CD4-positive, alpha-beta T cell treated with Interleukin-12 subunit alpha and Interleukin-12 subunit beta, for 1 hour (primary cell): ENCODE results near the gene SDK1.
A peak's percentile ranks its signal among the peaks of the same experiment; 100 is the strongest.

Experiments
- DNase-seq: peaks from one replicate; pipeline ENCODE4 v3.0.0-alpha.2; 2020

SDK1 gene

DNA sequence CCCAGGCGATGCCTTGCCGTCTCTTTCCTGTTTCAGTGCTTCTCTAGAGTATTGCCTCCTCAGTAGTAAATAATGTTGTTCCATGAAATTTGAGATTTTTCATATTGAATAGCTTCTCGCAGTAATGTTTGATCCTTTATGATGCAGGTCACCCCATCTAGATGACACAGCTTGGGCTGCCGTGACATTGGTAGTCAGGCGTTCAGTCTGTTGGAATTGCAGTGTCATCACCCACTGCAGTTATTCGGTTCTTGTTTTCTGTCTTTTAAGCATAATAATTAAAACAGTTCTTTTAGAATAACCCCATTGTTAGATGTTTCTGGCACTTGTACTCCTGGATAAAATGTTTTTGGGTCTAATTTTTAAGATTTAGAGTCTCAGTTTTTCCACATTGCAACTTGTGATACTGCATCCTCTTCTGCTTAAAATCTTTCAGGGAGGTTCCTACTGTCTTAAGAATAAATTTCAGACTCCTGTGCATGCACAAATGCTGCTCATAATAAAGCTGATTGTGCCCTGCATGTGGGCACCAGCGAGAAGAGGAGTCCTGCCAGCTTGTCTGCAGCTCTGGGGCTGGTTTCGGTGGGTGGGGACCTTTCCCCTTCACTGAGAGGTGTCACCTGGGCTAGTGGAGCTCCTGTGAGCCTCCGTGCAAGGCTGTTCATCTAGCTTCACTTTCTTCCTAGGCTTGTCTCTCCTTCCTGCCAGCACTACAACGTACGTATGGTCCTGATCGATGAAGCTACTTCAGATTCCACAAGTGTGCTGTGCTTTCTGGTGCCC is 44.8 kb downstream of the SDK1 start:
- no peak for DNase-seq

DNA sequence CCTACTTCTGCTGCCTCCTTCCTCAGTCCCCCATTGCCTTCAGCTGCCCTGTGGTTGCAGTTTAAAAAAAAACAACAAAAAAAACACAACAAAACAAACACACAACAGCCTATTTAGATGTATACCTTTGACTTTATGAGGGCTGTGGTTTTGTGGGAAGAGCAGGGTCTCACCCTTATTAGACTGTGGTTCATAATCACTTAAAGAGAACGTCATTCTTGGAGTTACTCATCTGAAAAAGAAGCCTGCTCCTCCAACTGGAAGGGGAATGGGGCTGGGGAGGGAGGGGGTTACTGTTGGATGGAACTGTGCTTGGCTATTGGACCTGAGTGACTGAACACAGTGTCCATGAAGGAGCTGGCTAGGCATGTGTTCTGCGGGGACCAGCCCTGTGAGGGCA is 48.1 kb downstream of the SDK1 start:
- no peak for DNase-seq

DNA sequence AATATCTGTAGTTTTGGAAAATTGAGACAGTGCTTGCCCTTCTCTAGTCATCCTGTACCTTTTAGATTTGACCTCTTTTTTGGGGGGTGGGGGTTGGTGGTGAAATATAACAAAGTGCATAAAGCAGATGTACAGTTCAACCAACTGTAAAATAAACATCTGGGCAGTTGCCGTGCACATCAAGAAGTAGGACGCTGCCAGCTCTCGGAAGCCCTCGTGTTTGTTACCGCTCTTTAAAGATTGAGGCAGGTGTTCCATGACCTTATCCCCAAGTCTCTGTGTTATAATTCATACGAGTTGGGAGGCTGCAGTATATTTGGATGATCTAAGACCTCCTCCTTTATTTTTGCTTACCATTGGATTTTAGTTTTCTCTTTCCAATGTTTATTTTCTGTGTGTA is 55.1 kb downstream of the SDK1 start:
- DNase-seq = no peak

DNA sequence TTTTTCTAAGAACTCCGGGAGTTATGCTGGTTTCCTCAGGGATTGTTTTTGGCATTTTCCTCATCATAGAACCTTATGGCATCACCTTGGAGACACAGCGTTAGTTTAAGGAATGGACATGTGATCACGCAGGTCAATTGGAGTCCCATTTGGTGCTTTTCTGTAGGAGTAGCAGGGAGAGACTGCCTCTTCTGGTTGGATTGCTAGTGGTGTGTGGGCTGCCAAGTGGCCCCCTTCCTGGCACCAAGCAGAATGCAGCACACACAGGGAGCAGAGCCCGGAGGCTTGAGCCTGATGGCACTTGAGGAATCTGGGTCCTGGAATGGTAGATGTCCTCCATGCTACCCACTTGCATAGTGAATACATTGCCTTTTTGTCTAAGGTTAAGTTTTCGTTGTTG is 57.9 kb downstream of the SDK1 start:
- DNase-seq = no peak

DNA sequence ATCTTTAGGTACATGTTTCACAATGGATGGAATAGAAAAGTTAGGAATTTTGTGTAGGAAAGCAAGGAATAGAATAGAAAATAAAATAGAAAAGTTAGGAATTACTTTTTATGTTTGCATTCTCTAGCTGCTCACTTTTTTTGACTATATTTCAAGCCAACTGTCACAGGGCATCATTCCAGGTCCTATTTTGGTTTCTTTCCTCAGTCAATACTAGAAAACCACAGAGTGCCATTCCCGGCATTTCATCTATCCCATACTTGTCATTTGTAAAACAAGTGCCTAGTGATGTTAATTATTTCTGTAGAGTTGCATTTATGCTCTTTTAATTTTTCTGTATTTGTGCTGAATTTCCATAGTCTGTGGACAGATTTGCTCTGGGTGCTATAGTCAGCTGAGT is 66.2 kb downstream of the SDK1 start:
- no peak for DNase-seq

DNA sequence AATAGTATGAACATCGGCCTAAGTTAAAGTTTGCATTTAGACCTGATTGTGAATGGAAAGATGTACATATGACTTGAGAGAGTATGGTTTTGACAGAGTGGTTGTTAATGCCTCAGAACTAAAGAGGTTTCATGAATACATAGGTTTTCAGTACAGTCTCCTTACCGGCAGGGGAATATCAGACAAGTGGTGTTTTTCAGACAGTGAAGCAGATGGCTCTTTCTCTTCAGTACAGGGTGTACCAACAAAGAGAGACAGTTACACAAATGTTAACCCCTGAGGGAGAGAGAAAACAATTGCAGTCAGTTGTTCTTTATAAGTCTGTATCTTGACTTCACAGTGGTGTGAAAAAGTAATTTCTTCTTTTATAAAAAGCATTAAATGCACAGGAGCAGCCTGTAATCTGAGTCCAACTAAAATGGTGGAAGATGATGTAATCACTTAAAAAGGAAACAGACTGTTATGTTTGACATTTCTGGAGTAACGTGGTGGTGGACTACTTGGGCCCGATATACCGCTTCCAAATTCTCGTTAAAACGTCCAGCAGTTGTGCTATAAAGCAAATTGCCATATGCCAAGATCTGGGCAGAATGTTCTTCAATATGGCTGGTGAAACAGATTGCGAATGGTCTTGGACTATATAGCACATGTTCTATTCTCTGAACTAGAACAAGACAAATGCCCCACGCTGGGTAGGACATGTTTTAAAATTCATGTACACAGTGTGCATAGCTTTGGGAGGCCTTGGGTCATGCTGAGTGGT is 69.2 kb downstream of the SDK1 start:
- DNase-seq = no peak

DNA sequence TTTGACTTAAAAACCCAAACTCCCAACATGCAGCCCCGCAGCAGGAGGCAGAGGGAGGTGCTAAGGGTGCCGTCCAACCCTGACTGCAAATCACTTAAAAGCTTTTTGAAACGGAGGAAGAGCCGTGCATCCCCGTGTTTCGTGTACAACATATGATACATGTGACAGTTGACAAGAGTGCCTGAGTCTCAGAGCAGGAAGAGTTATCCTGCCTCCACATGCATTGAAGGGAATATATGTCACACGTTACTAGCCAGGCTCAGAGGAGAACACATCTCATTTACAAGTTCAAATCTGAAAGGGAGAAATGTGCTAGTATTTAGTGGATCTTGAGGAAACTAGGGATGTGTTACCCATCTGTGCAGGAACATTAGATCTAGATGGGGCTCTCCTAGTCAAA is 69.9 kb downstream of the SDK1 start:
- DNase-seq = no peak

DNA sequence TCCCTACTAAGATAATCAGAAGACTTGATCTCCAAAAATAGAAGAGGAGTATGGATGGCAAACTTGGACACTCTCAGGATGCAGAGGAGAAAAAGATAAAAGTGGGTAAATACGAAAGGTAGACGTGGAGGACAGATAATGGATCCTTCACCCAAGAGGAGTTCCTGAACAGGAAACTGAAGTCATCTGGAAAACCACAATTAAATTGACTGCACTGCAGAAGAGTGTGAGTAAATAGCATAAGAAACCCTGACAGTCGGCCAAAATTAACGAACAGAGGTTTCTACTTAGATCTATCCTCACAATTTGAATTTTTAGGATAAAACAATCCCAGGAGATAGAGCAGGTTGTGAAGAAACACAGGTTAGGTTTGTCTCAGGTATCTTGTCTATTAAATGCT is 70.5 kb downstream of the SDK1 start:
- no peak for DNase-seq

DNA sequence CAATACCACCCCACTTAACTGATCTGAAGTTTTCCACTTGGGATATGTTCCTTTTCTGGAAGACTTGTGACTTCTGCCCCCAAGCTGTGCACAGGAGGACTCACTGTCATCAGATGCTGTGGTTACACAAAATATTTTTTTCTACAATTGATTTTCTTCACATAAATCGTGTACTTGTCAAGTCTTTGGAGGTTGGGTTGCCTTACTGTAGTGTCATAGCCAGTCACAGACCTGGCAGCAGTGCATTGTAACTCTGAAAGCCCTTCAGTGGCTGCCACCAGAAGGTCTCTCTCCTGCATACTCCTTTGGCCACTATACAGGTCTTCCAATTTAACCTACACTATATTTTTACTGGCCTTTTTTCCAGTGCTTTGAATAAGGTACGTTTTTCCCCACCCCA is 73.2 kb downstream of the SDK1 start:
- DNase-seq = no peak

DNA sequence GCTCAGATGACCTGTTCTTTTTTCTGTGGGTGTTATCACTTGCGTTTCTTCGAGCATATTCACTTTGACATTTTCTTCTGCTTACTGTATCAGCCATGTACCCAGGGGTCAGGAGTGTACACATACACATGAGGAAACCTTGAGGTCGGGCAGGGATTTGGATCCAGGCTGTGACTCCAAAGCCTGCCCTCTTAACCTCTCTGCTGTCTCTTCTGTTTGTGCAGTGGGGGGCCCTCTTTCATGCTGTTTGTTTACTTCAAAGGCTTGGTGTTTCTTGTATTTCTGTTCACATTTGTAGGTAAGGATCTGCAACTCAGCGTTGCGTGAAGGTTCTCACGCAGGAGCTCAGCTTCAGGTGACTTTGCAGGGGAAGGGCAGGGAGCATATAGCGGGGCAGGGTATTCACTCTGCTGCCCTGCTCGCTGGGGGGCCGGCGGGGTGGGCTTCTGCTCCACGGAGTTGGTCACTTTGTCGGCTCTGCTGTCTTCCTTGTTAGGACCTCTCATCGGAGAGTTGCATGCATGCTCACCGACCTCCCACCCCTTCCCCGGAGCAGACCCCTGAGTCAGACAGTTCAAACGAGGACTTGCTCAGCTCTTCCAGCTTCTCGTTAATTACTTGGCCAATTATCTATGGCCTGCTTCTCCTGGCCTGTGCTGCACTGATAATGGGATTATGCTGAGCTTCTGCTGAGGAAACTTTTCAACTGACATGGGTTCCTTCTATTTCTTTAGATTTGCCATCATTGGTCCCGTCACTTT is 77.5 kb downstream of the SDK1 start:
- no peak for DNase-seq

DNA sequence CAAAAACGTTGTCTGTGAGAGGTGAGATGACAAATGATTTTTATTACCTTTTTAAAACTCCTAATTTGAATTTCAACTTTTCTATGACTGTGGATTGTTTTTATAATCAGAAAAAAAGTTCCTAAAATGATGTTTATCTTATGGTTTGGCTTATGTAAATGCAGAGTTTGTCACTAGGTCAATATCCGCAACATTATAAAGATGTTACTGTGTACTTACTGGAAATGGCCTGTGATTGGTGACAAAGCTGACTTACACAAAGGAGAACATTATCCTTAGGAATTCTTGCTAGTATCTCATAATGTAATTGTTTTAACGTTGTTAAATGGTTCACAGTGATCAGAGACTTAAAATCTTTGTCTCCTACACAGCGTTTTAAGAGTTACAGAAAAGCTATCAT is 79.0 kb downstream of the SDK1 start:
- no peak for DNase-seq

DNA sequence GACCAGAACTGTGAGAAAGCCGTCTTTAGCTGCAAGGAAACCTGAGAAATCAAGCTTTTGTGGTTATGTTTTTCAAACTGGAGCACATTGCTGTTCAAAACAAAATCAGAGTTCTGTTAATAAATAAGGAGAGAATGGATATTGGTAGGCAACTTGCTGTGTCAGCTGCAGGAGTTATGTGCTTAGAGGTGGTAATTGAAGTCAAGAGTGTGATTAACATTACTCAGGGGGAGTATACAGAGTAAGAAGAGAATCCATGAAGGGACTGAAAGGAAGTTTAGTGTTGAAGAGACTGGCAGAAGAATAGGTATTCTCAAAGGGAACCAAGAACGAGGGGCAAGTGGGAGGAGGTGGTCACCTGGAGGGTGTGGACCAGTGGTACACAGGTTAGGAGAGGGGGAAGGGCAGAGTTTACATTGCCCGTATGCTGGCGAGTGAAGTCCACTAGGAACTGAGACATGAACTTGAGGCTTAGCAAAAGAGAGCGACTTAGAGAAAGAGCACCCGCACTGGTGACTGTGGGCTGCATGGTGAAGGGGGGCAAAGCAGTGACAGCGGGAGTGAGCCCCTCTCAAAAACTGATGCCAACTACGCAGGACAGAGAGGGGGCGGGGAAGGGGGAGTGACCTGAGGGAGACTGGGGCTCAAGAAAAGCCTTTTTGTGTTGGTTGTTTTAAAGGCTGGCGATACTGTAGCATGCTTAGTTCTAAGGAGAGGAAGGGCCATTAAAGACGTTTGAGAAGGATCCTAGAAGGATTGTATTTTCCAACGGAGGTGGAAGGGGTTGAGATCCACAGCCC is 80.0 kb downstream of the SDK1 start:
- no peak for DNase-seq

DNA sequence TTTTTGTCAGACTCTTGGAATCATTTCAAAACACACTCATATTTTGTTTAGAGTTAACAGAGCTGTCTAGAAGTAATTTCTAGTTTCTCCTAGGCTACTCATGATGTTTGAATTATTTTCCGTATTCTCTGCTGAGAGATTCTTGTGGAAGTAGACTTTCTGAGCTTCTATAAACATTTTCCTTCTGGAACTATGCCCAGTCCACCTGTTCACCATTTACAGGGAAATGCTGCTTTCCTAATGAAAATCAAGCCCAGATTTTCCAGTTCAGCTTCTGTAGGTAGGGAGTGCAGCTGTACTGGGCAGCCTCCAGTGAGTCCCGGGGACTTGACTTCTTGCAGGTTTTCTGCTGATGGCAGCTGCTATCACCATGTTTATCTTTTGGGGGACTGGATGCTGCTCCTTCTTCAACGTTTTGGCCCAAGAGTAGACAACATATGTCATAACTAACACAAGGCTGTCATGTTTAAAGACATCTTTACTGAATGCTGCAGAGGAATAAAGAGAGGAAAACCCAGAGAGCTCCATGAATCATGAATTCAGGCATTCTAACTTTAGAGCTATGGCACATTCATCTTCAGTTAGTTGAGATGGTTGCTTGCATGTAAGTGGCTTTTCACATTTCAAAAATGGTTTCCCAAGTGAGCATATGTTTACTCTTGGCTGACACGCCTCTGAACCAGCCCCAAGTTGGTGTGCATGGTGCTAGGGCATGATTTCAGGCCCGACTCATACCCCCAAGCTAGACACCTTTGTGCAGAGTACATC is 85.6 kb downstream of the SDK1 start:
- DNase-seq = no peak

DNA sequence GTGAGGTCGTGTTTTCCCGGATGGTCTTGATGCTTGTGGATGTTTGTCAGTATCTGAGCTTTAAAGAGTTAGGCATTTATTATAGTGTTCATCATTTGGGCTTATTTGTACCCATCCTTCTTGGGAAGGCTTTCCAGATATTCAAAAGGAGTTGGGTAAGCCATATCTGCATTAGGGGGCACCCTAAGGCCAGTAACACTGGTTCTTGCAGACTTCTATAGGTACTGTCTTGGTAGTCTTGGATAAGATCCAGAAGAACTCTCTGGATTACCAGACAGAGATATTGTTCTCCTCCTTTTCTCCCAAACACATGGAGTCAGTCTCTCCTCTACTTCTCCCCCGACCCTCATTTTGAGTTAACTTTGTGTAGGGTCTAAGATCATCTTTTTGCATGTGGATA is 92.8 kb downstream of the SDK1 start:
- DNase-seq = peak; percentile 16

DNA sequence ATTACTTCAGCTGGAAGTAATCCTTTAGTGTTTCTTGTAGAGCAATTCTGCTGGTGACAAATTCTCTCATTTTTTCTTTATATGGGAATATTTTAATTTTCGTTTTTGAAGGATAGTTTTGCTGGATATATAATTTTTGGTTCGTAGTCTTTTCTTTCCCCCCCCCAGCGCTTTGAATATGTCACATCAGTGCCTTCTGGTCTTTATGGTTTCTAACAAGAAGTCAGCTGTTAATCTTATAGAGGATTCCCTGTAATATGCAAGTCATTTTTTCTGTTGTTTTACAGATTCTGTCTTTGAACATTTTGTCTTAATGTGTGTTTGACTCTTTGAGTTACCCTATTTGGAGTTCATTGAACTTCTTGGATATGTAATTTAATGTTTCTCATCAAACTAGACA is 96.3 kb downstream of the SDK1 start:
- no peak for DNase-seq

DNA sequence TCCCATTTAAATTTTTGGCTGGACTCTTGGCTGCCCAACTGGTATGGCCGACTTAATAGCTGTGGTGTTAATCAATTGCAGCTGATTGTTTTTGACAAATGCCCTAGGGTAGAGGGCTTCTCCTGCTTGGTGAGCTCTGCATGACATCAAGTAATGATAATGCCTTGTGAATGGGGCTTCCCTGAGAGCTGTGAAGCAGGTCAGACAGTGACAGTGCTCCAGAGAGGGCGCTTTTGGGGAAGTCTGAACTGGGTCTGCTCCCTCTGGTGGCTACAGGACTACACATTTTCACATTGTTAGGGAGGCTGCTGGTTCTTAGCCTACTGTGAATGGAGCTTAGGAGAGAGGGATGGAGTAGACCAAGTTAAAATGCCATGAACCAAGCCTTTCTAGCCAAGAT is 98.8 kb downstream of the SDK1 start:
- no peak for DNase-seq

DNA sequence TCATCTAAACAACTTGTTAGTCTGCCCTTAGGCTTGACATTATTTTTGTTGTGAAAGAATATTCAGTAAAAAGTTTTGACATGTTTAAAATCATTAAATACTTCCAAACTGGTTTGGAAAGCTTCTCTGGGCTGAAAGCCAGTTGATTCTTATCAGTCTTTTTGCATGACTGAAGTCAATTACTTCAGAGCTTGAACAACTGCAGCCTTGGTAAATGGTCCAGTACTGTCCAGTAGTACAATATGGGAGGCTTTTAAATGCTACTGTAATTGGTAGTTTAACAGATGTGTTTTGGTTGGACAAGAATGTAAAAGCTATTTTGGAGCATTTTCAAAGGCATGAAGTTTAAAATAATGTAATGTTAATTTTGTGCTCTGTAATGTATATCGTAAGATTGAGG is 103.4 kb downstream of the SDK1 start:
- no peak for DNase-seq

DNA sequence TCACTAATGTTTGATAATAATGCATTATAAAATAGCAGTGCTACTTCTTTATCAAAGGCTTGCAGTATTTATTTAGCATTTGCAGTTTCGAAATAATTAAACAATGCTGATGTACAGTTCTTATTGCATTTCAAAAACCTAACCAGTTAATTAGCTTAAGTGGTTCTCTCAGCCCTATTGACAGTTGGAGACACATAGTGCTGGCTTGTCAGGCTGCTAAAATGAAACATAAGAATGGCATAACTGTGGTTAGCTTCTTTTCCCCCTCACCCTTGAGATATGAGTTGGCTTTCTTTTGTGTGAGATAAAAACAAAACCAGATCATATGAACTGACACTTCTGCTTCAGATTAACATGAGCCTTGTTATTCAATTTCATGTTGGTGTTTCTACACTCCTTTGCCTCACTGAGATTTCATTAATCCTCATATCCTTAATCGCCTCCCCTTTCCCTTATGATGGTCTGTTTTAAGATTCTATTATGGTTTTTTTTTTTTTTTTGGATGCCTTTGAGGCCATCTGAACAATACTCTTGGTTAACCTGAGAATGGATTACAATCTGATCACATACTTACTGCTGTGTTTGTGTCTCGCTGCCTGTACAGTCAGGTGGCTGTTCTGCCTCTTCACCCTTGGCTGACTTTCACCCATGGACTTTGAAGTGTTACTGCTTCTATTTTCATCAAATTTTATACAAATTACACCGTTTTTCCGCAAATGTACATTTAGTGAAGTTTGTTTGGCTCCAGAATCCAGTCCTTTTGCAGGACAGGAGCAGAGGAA is 108.0 kb downstream of the SDK1 start:
- no peak for DNase-seq

DNA sequence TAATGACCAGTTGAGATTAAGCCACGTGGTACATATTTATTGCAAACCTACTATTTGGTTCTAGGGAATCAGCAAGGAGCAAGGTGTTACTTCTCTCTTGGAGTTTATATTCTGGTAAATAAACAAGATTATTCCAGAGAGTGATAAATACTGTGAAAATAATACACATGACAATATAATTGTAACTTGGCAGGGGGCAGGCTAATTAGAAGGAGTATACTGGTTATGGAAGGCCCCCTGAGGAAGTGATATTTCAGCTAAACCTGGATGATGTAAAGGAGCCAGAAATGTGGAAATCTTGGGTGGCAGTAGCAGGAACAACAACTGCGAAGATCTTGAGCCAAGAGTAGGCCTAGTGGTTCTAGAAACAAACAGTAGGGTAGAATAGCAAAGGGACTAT is 111.8 kb downstream of the SDK1 start:
- no peak for DNase-seq

DNA sequence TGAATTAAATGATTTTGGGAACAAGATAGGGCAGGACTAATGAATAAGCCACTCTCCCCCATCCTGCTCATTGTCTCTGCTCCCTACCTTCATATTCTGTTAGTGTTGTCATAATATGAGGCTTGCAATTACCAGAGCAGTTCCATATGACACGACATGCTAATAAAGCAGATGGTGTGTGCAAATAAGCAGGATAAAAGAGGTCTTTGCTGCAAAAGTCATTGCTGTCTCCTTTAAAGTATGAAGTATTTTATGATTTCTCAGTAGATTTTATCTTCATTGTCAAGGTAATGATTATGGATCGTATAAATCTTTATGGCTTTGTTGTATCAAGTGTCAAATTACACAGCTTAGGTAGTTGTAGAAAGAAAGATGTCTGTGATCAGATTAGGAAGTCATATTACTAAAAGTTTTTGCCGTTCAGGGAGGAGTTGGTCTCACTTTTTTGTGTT is 114.8 kb downstream of the SDK1 start:
- DNase-seq = no peak

DNA sequence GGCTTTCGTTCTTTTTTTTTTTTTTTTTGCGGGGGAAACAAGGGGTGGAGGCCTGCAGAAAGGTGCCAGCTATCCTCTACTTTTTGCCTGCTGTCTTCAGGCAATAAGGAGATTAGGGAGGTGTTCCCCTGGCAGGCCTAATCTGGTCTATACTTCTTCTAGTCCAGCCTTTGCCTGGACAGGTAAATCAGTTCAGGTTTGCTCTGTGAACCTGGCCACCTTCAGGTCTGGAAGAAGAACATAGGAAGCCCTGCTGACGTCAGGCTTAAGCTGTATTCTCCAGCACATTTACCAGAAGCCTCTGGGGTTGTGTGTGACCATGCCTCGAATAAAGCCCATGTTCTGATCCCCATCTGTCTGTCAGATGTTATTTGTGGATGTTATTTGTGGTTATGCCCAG is 115.4 kb downstream of the SDK1 start:
- DNase-seq = no peak
